COLO829 (cell line): ENCODE results near the gene CCDC182.

ENCODE experiments used
- DNase-seq: peaks from one replicate; pipeline ENCODE4 v3.0.0; 2012; ENCODE audit warnings: low spot score

The CCDC182 gene

GRCh38 chr17:57745242-57745641, at the start of gene CCDC182:
TSS of gene CCDC182 (minus strand) at chr17:57745299. CDS start at chr17:57745272, 27 bp downstream.
- DNase-seq = no peak

GRCh38 chr17:57794841-57795240, 49.7 kb upstream of the CCDC182 start:
- no peak for DNase-seq

GRCh38 chr17:57788725-57789124, 43.6 kb upstream of the CCDC182 start:
- no peak for DNase-seq

- no peak for DNase-seq
Measured at GRCh38 chr17:57785022-57785421, 39.9 kb upstream of the CCDC182 start.

GRCh38 chr17:57784226-57784895, 39.3 kb upstream of the CCDC182 start:
- no peak for DNase-seq

GRCh38 chr17:57783338-57783742, 38.2 kb upstream of the CCDC182 start:
- DNase-seq = peak; percentile 40

- no peak for DNase-seq
Measured at GRCh38 chr17:57782647-57783337, 37.7 kb upstream of the CCDC182 start.

- no peak for DNase-seq
Measured at GRCh38 chr17:57782062-57782490, 37.0 kb upstream of the CCDC182 start.

- no peak for DNase-seq
Measured at GRCh38 chr17:57781386-57782061, 36.4 kb upstream of the CCDC182 start.

GRCh38 chr17:57779706-57780105, 34.6 kb upstream of the CCDC182 start:
- no peak for DNase-seq

GRCh38 chr17:57778306-57778705, 33.2 kb upstream of the CCDC182 start:
- DNase-seq = no peak

- no peak for DNase-seq
Measured at GRCh38 chr17:57776366-57776765, 31.3 kb upstream of the CCDC182 start.

GRCh38 chr17:57774872-57775271, 29.8 kb upstream of the CCDC182 start:
- DNase-seq = no peak

- no peak for DNase-seq
Measured at GRCh38 chr17:57773557-57773956, 28.5 kb upstream of the CCDC182 start.

GRCh38 chr17:57772774-57773173, 27.7 kb upstream of the CCDC182 start:
- DNase-seq = no peak

GRCh38 chr17:57767561-57767960, 22.5 kb upstream of the CCDC182 start:
- no peak for DNase-seq

GRCh38 chr17:57766318-57766943, 21.3 kb upstream of the CCDC182 start:
- no peak for DNase-seq

GRCh38 chr17:57762452-57763395, 17.6 kb upstream of the CCDC182 start:
- DNase-seq = no peak

- DNase-seq = no peak
Measured at GRCh38 chr17:57761887-57762286, 16.8 kb upstream of the CCDC182 start.

- no peak for DNase-seq
Measured at GRCh38 chr17:57760046-57760445, 14.9 kb upstream of the CCDC182 start.

- DNase-seq = no peak
Measured at GRCh38 chr17:57758654-57759053, 13.6 kb upstream of the CCDC182 start.

- no peak for DNase-seq
Measured at GRCh38 chr17:57757735-57758134, 12.6 kb upstream of the CCDC182 start.
